ENCODE measurements around the gene RAX2.
"Not testable (repeated sequence)": the region's sequence is repeated elsewhere in the genome, so short reads cannot be mapped to it uniquely, and the experiment has no call there.

Gene RAX2

GRCh38 chr19:3760871-3761361 is 11.1 kb downstream of the RAX2 start:
- peak overlapping the region; percentile 74 for H3K4me3 ChIP-seq (ENCODE audit: low read depth, low read length)
- no peak for DNase-seq (ENCODE audit: low read depth)
- no peak for TF ChIP-seq CTCF (IDR thresholded peaks at IDR 0.05; ENCODE audit: low read depth, low read length, missing control alignments)
- in situ Hi-C loops (cut with HindIII; ENCODE audit: low sequenced_read_pairs): no loop called here

GRCh38 chr19:3759482-3760254 is 12.4 kb downstream of the RAX2 start:
- in situ Hi-C loops (cut with HindIII; ENCODE audit: low sequenced_read_pairs): no loop called here
- no peak for TF ChIP-seq CTCF (IDR thresholded peaks at IDR 0.05; ENCODE audit: low read depth, low read length, missing control alignments)
- no peak overlapping the region for H3K4me3 ChIP-seq (ENCODE audit: low read depth, low read length)
- DNase-seq (ENCODE audit: low read depth): no peak

GRCh38 chr19:3758297-3758696 is 13.7 kb downstream of the RAX2 start:
- H3K4me3 ChIP-seq (ENCODE audit: low read depth, low read length); in situ Hi-C loops (cut with HindIII; ENCODE audit: low sequenced_read_pairs); DNase-seq (ENCODE audit: low read depth): not testable (repeated sequence)

- H3K4me3 ChIP-seq (ENCODE audit: low read depth, low read length); in situ Hi-C loops (cut with HindIII; ENCODE audit: low sequenced_read_pairs); DNase-seq (ENCODE audit: low read depth): not testable (repeated sequence)
Observed at GRCh38 chr19:3757705-3758104, 14.3 kb downstream of the RAX2 start.

- DNase-seq (ENCODE audit: low read depth): no peak
- no peak overlapping the region for H3K4me3 ChIP-seq (ENCODE audit: low read depth, low read length)
- in situ Hi-C loops (cut with HindIII; ENCODE audit: low sequenced_read_pairs): no loop called here
- no peak for TF ChIP-seq CTCF (IDR thresholded peaks at IDR 0.05; ENCODE audit: low read depth, low read length, missing control alignments)
Observed at GRCh38 chr19:3753631-3754410, 18.2 kb downstream of the RAX2 start.

- no peak overlapping the region for H3K4me3 ChIP-seq (ENCODE audit: low read depth, low read length)
- DNase-seq (ENCODE audit: low read depth): no peak
- no peak for TF ChIP-seq CTCF (IDR thresholded peaks at IDR 0.05; ENCODE audit: low read depth, low read length, missing control alignments)
- in situ Hi-C loops (cut with HindIII; ENCODE audit: low sequenced_read_pairs): no loop called here
Observed at GRCh38 chr19:3752492-3752891, 19.5 kb downstream of the RAX2 start.

GRCh38 chr19:3751236-3751635 is 20.8 kb downstream of the RAX2 start:
- in situ Hi-C loops (cut with HindIII; ENCODE audit: low sequenced_read_pairs): no loop called here
- H3K4me3 ChIP-seq (ENCODE audit: low read depth, low read length): no peak overlapping the region
- TF ChIP-seq CTCF (IDR thresholded peaks at IDR 0.05; ENCODE audit: low read depth, low read length, missing control alignments): no peak
- DNase-seq (ENCODE audit: low read depth): no peak

All from astrocyte of the cerebellum (primary cell).